ENCODE data around the gene KCTD1.
"Not testable (repeated sequence)": the region's sequence is repeated elsewhere in the genome, so short reads cannot be mapped to it uniquely, and the experiment has no call there.

KCTD1 gene

GRCh38 chr18:26457611-26458353, 90.6 kb downstream of the KCTD1 start:
- DNase-seq: no peak

- no peak for DNase-seq
Observed at GRCh38 chr18:26457195-26457594, 91.2 kb downstream of the KCTD1 start.

- no peak for DNase-seq
Observed at GRCh38 chr18:26456070-26456491, 92.3 kb downstream of the KCTD1 start.

- DNase-seq: no peak
Observed at GRCh38 chr18:26455639-26456038, 92.7 kb downstream of the KCTD1 start.

- DNase-seq: no peak
Observed at GRCh38 chr18:26454616-26455015, 93.7 kb downstream of the KCTD1 start.

- no peak for DNase-seq
Observed at GRCh38 chr18:26454192-26454591, 94.2 kb downstream of the KCTD1 start.

GRCh38 chr18:26453386-26453901, 94.9 kb downstream of the KCTD1 start:
- DNase-seq: peak; percentile 51

- no peak for DNase-seq
Observed at GRCh38 chr18:26450989-26451682, 97.2 kb downstream of the KCTD1 start.

GRCh38 chr18:26448714-26449159, 99.6 kb downstream of the KCTD1 start:
- no peak for DNase-seq

- DNase-seq: no peak
Observed at GRCh38 chr18:26443853-26444252, 104.5 kb downstream of the KCTD1 start.

- no peak for DNase-seq
Observed at GRCh38 chr18:26442126-26442525, 106.2 kb downstream of the KCTD1 start.

GRCh38 chr18:26440644-26441043, 107.7 kb downstream of the KCTD1 start:
- DNase-seq: no peak

GRCh38 chr18:26439537-26439936, 108.8 kb downstream of the KCTD1 start:
- no peak for DNase-seq

- DNase-seq: no peak
Observed at GRCh38 chr18:26438980-26439379, 109.4 kb downstream of the KCTD1 start.

GRCh38 chr18:26437634-26438033, 110.7 kb downstream of the KCTD1 start:
- DNase-seq: not testable (repeated sequence)

GRCh38 chr18:26436176-26437051, 111.9 kb downstream of the KCTD1 start:
- no peak for DNase-seq

GRCh38 chr18:26435415-26436095, 112.8 kb downstream of the KCTD1 start:
- DNase-seq: no peak

- no peak for DNase-seq
Observed at GRCh38 chr18:26434887-26435286, 113.5 kb downstream of the KCTD1 start.

- no peak for DNase-seq
Observed at GRCh38 chr18:26432651-26433424, 115.5 kb downstream of the KCTD1 start.

GRCh38 chr18:26429535-26430226, 118.7 kb downstream of the KCTD1 start:
- peak; percentile 42 for DNase-seq

- no peak for DNase-seq
Observed at GRCh38 chr18:26425148-26425531, 123.2 kb downstream of the KCTD1 start.
